A673 (cell line): Measurements from ENCODE around the gene KCNJ10. TPM values are rescaled to one million over a fixed set of nuclear protein-coding genes. Genes with fewer than 3 reads are reported as not detected.

Source experiments
- BruUV-seq: library from RNA; stranded (reverse); fragments of 400-500 nt; replicated peaks from 2 replicates; lab custom pipeline; 2021; lab: Mats Ljungman, UMichigan
- CTCF ChIA-PET: fragments of 300-600 bp; sonication (Branson Sonifier 250); formaldehyde crosslinking; loops from one replicate; lab custom pipeline; 2022; ENCODE audit warnings: antibody characterized with exemption; lab: Charles Lee
- POLR2A ChIA-PET: fragments of 300-600 bp; sonication (Branson Sonifier 250); formaldehyde crosslinking; loops from one replicate; lab custom pipeline; 2022; ENCODE audit warnings: antibody characterized with exemption; ENCODE audit not compliant: low non-redundant PET; lab: Charles Lee
- DNase-seq: peaks from one replicate; pipeline ENCODE4 v3.0.0-alpha.2; 2015; ENCODE audit warnings: low spot score
- H3K27ac ChIP-seq: fragments of 200-600 bp; sonication (generic); 2 replicates; pipeline ENCODE4 v1.5.1; 2016; ENCODE audit warnings: mixed run types, low read depth, mild to moderate bottlenecking, mixed read lengths, antibody characterized with exemption, low read length; ENCODE audit not compliant: poor library complexity, severe bottlenecking
- H3K27me3 ChIP-seq: fragments of 200-600 bp; sonication (generic); replicated peaks from 2 replicates; pipeline ENCODE4 v1.6.1; 2017; ENCODE audit warnings: mixed run types, low read depth, mild to moderate bottlenecking, mixed read lengths, antibody characterized with exemption, low read length; ENCODE audit not compliant: insufficient read depth, poor library complexity
- H3K36me3 ChIP-seq: fragments of 200-600 bp; sonication (generic); 2 replicates; pipeline ENCODE4 v1.6.1; 2016; ENCODE audit warnings: mixed run types, mild to moderate bottlenecking, mixed read lengths, antibody characterized with exemption, low read length; ENCODE audit not compliant: insufficient read depth, poor library complexity, severe bottlenecking
- H3K4me1 ChIP-seq: fragments of 200-600 bp; sonication (generic); 2 replicates; pipeline ENCODE4 v1.6.1; 2017; ENCODE audit warnings: mixed run types, mild to moderate bottlenecking, mixed read lengths, antibody characterized with exemption, low read length; ENCODE audit not compliant: insufficient read depth, poor library complexity, severe bottlenecking
- H3K4me3 ChIP-seq: fragments of 200-600 bp; sonication (generic); 2 replicates; pipeline ENCODE4 v1.5.1; 2016; ENCODE audit warnings: low read depth, mixed run types, mild to moderate bottlenecking, mixed read lengths, low read length; ENCODE audit not compliant: poor library complexity, severe bottlenecking
- H3K9me3 ChIP-seq: fragments of 200-600 bp; sonication (generic); 2 replicates; pipeline ENCODE4 v1.6.1; 2016; ENCODE audit warnings: mixed run types, low read depth, mild to moderate bottlenecking, mixed read lengths, antibody characterized with exemption, low read length; ENCODE audit not compliant: poor library complexity, severe bottlenecking
- CTCF ChIP-seq: fragments of 300-800, 200-600 bp; sonication (generic); conservative IDR thresholded peaks from 2 replicates; pipeline ENCODE4 v1.5.1; 2017; ENCODE audit warnings: low read depth, mild to moderate bottlenecking, antibody characterized with exemption, low read length, moderate library complexity, mixed read lengths
- EZH2 ChIP-seq: fragments of 200-600 bp; sonication (generic); IDR thresholded peaks from 2 replicates; pipeline ENCODE4 v1.6.1; 2017; ENCODE audit warnings: borderline replicate concordance, low read depth, mild to moderate bottlenecking, mixed read lengths, antibody characterized with exemption, low read length; ENCODE audit not compliant: poor library complexity, severe bottlenecking
- intact Hi-C: fragments of 100-400 bp; cut with micrococcal nuclease; formaldehyde crosslinking; loops from one replicate; pipeline ENCODE4 v1.10.0; 2022; ENCODE audit not compliant: unreplicated experiment
- total RNA-seq: library from RNA; stranded (reverse); gene quantifications from 2 replicates; pipeline ENCODE4 v1.2.3, GENCODE V29; 2021

The KCNJ10 gene
- total RNA-seq, 1 experiment from 2014 or later: not detected

DNA sequence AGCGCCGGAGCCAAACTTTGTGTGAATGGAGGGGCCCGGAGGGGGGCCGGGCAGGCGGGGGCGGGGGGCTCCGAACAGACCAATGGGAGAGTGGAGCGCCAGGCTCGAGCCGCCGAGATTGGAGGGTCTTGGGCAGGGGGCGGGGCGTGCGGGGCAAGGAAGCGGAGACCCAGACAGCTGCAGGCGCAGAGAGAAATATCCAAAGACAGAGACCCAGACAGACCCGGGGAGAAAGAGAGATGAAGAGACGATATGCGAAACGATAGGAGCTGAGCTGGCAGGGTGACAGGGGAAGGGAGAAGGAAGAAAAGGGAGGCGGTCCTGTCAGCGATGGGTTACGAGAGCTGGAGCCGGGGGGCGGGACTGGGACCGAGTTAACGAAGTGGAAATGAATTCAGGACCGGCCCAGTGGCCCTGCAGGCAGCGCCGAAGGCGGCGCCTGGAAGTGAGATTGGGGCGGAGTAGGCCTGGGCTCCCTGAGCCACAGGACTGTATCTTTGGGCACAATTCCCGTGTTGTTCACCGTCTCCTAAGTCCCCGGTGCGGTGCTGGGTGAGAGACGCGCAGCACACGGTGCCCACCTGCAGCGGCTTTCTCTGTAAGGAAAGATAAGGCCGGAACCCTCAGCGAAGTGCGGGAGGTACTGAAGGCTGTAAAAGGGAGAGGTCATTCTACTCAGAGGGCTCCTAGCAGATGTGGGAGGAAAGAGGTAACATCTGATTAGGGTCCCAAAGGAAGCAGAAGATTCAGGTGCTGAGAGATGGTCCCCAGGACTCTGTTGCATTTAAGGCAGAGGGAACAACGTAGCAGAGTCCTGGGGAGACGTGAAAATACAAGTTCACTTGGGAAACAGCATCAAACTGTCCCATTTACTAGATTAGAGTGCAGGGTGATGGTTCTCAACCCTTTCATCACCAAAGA is 543 bp upstream of the KCNJ10 start:
- no TSS peak for BruUV-seq

GRCh38 chr1:160068225-160068624 is 1.7 kb downstream of the KCNJ10 start:
- no peaks in the 10 kb centered on the region for H3K36me3 ChIP-seq
- BruUV-seq: no TSS peak
- intact Hi-C loops: no loop called here
- H3K27me3 ChIP-seq: peaks cover 14% of the 10 kb centered on the region
- no peak overlapping the region for H3K27ac ChIP-seq
- H3K4me3 ChIP-seq: no peak overlapping the region
- CTCF ChIA-PET: no interaction called here
- no peak for DNase-seq
- POLR2A ChIA-PET: no interaction called here
- TF ChIP-seq CTCF (no peak), EZH2 (no peak)
- H3K9me3 ChIP-seq: no peaks in the 10 kb centered on the region
- no peaks in the 10 kb centered on the region for H3K4me1 ChIP-seq

More for the DNA sequence above, 543 bp upstream of the KCNJ10 start:
- Histone ChIP-seq H3K9me3 (no peaks in the 10 kb centered on the region), H3K36me3 (no peaks in the 10 kb centered on the region), H3K27me3 (peaks cover 11% of the 10 kb centered on the region), H3K4me3 (peak overlapping the region; percentile 47), H3K4me1 (no peaks in the 10 kb centered on the region), H3K27ac (no peak overlapping the region)
- intact Hi-C loops: no loop called here
- POLR2A ChIA-PET: no interaction called here
- CTCF ChIA-PET: interaction anchor here (0.8 to 1.0 kb wide), 2 partner anchors 8 to 15 kb away, joined by 3 read pairs; no protein-coding TSS in a partner anchor
- TF ChIP-seq CTCF: no peak
- peak; percentile 86 for DNase-seq

GRCh38 chr1:160066829-160067745 is 2.9 kb downstream of the KCNJ10 start:
- H3K27me3 ChIP-seq: peaks cover 14% of the 10 kb centered on the region
- no peaks in the 10 kb centered on the region for H3K9me3 ChIP-seq
- ChIA-PET CTCF (no interaction called here), POLR2A (interaction anchor here (0.7 kb wide), 1 partner anchor 114 kb away, joined by 3 read pairs; no protein-coding TSS in a partner anchor)
- intact Hi-C loops: no loop called here
- H3K4me3 ChIP-seq: no peak overlapping the region
- BruUV-seq: no TSS peak
- H3K36me3 ChIP-seq: no peaks in the 10 kb centered on the region
- no peaks in the 10 kb centered on the region for H3K4me1 ChIP-seq
- H3K27ac ChIP-seq: no peak overlapping the region
- peak; percentile 20 for DNase-seq
- no peak for TF ChIP-seq CTCF
- TF ChIP-seq EZH2: no peak
